Fibroblast of skin of abdomen (primary cell): Measurements from ENCODE around the gene ADCY3. TPM values are rescaled to one million over a fixed set of nuclear protein-coding genes. Genes with fewer than 3 reads are reported as not detected.
A peak's percentile ranks its signal among the peaks of the same experiment; 100 is the strongest.

Experiments
- DNase-seq: peaks from one replicate; pipeline ENCODE4 v3.0.0-alpha.2; 2013
- polyA plus RNA-seq, 2 experiments: library from polyadenylated mRNA; unstranded; fragments of 120-200 nt; gene quantifications; one replicate each; pipeline ENCODE4 v1.2.1, GENCODE V29; 2013; ENCODE audit not compliant: insufficient read length in 2 of 2

The ADCY3 gene
- 36.1 TPM for polyA plus RNA-seq (2013, experiment 1 of 2; ENCODE audit: insufficient read length)
- polyA plus RNA-seq (2013, experiment 2 of 2; ENCODE audit: insufficient read length) = 41.6 TPM

- DNase-seq = peak; percentile 57
Measured at GRCh38 chr2:24920098-24920808, at the start of gene ADCY3. Gene ADCY3 (minus strand): TSS chr2:24920237. CDS start chr2:24918987, 1,250 bp downstream.

GRCh38 chr2:24969784-24970183 is 49.7 kb upstream of the ADCY3 start:
- DNase-seq = no peak

- DNase-seq = no peak
Measured at GRCh38 chr2:24961903-24962302, 41.9 kb upstream of the ADCY3 start.

DNA sequence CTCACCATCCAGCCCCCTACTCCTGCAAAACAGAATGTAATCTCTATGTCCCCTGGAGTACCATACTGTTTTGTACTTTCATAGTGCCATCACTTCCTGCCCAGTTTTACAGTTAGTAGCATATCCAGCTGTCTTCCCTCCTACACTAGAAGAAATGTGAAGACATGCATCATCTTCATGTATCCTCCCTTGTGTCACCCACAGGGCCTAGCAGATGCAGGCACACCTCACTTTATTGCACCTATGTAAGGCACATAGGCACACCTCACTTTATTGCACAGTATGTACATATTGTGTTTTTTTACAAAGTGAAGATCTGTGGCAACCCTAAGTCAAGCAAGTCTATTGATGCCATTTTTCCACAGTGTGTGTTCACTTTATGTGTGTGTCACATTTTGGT is 39.7 kb upstream of the ADCY3 start:
- no peak for DNase-seq

DNA sequence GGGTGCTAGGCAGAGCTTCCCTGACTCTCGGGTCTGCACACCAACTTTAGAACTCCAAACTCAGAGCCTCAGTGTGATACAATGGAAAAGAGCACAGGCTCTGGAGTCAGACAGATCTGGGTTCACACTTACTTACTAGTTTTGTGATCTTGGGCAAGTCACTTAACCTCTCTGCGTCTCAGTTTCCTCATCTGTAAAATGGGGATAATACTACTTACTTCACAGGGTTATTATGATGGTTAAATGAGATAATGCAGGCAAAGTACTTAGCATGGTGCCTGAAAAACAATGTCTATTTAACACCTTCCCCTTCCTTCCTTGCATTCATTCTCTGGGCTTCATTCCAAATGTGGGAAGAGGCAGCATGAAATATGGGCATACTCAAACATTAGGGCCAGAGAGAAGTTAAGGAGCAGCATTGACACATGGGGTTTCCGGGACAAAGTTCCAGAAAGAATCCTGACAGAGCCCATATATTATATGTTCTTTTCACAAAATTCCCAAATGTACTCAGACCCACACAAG is 38.4 kb upstream of the ADCY3 start:
- DNase-seq = no peak

DNA sequence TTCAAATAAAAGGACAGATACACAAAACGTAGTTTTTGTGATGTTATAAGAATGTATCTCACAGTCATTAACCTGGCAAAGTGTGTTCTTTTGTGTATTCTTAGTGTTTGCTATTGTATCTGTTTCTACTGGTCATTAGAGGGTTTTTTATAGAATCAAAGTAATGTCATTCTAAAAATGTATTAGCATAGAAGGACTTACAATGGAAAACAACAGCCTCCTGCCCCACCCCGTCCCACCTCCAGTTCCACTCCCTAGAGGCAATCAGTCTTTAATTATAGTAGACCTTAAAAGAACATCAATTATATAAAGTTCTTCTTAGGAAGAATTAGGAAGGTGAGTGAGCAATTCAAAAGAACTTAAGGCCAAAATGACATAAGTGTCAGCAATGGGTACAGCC is 37.9 kb upstream of the ADCY3 start:
- DNase-seq = no peak

DNA sequence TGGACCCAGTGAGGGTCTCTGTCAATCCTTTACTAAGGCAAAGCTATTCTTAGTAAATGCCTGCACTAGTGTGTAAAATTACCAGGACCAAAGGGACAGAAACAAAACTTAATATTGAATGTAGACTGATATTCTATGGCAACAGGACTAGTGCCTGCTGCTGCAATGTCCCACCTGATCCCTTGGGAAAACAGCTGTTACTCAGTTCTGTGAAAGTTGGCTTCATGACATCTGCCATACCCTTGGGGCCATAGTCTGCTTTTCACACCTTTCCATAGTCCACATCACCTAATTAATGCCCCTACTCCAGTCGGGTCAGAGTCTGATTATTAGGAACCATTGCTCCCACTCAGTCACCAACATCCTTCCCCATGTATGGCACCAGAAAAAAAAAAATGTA is 37.2 kb upstream of the ADCY3 start:
- no peak for DNase-seq

DNA sequence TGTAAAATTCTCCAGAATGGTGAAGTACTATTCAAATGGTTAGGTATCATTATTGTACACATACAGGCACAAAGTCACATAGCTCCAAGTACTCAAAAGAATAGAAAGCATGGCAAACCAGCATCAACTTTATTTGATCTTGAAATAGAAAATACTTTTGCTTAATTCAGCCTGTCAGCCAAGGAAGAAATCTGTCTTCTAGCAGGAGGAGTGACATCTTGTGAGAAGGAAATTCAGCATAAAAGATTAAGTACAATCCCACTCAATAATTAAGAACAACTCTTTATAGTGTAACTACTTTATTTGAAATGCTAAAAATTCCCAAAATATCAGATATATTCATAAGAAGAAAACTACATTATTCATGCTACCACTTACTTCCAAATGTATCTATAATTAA is 35.9 kb upstream of the ADCY3 start:
- no peak for DNase-seq

- DNase-seq = no peak
Measured at GRCh38 chr2:24955232-24955631, 35.2 kb upstream of the ADCY3 start.

- DNase-seq = no peak
Measured at GRCh38 chr2:24950102-24950501, 30.1 kb upstream of the ADCY3 start.

GRCh38 chr2:24948506-24948905 is 28.5 kb upstream of the ADCY3 start:
- DNase-seq = no peak

GRCh38 chr2:24947561-24948157 is 27.6 kb upstream of the ADCY3 start:
- DNase-seq = no peak

GRCh38 chr2:24945907-24946306 is 25.9 kb upstream of the ADCY3 start:
- peak; percentile 51 for DNase-seq

DNA sequence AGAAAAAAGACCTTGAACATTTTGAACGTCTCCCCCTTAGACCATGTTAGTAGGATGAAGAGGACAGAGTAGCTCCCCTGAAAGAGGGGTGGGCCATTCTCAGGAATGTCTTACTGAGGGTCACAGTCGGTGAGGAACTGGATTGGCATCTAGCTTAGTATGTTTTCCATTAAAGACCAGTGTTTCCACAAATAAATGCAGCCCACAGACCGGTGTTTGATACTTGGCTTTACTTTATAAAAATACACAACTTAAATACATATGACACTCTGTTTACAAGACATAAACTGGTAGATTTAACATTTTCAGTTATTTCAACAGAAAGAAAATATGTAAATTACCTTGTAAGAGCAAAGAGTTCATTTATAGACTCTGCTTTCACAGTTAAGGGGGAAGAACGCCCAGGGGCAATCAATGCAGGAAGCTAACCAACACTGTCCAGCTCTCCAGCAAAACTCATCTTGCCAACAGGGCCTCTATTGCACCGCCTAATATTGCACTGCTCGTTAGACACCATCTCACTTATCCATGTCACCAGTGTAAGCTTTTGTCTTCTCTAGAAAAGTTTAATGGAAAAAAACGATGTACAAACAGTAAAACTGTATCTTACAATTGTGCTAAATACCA is 23.5 kb upstream of the ADCY3 start:
- DNase-seq = no peak

DNA sequence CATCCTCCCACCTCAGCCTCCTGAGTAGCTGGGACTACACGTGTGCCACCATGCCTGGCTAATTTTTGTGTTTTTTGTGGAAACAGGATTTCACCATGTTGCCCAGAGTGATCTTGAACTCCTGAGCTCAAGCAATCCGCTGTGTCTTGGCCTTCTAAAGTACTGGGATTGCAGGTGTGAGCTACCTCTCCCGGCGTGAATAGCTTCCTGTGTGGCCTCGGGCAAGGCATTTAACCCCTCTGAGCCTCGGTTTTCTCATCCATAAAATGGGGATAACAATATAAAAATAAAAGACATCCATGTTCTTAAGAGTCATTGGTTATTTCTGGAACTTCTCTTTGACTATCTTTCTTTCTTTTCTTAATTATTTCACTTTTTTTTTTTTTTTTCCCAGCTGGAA is 19.3 kb upstream of the ADCY3 start:
- DNase-seq = no peak

GRCh38 chr2:24937236-24937635 is 17.2 kb upstream of the ADCY3 start:
- no peak for DNase-seq

GRCh38 chr2:24935145-24935544 is 15.1 kb upstream of the ADCY3 start:
- DNase-seq = no peak

DNA sequence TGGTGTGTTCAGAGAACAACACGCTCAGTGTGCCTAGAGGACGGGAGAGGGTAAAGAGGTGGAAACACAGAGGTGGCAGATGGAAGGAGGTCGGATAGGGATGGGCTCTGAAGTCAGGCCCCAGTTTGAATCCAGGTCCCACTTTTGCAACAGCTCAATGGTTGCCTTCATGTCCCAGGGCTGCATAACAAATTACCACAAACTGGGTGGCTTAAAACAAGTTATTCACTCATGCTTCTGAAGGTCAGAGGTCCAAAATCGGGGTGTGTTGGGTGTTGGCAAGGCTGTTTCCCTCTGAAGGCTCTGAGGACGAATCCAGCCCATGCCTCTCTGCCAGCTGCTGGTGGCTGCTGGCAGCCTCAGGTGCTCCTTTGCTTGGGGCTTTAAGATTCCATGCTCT is 12.7 kb upstream of the ADCY3 start:
- DNase-seq = no peak

DNA sequence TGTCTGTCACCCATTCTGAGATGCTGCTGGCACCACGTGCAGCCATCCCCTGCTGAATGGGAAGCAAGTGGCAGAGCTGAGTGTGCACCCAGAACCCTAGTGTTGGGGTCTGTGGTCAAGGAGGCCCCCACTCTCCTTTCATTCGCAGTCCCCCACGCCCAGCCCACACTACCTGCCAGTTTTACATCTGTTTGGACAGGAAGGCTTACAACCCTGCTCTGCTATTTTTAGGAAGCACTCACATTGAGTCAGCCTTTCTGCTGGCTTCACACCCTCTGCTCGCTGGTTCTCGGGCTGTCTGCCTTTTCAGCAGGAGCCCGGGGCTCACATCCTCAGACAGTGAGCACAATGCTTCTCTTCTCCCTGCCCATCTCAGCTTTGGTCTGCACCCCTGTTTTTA is 10.7 kb upstream of the ADCY3 start:
- DNase-seq = no peak

DNA sequence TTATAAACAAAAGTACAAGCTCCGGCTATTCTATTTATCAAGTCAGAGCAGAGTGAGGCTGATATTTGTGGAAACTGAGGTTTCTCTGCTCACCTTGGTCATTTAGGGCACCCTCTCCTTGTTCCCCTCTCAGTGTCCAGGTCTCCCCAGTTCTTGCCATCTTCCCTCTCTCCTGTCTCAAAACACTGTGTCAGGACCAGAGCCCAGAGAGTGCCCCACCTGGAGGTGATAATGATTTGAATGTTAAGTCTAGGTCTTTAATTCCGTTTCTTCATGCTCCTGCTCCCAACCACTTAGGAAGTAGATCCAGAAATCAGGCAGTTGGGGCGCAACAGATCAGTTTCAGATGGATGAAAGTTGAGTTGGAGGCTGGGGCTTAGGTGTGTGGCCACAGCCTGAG is 9.2 kb upstream of the ADCY3 start:
- DNase-seq = no peak

- DNase-seq = no peak
Measured at GRCh38 chr2:24928036-24928435, 8.0 kb upstream of the ADCY3 start.

DNA sequence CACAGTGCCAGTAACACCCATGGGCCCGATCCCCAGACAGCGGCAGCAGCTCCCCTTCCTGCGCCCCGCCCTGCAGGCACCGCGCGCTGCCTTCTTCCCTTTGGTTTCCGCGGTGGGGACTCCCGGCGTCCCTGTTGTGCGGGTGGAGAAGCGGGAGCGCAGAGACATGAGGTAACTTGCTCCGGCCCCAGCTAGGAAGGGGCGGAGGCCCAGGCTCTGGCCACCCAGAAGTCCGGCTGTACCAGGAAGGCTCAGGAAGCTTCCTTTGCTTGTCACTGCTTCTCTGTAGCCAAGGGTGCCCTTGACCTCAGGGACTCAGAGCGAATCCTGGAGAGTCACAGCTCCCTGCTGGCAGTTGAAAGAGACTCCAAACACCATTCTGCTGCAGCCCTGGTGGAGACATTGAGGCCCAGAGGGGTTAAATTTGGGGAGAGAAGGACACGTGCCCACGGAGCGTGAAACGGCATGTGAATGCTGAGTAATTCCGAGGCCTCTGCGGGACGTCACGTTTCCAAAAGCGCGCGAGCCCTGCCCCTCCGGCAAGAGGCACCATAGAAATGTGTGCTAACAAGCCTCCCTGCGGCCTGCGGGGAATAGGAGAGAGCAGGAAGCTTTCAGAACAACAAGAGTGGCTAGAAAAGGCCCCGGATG is 6.7 kb upstream of the ADCY3 start:
- peak; percentile 35 for DNase-seq

DNA sequence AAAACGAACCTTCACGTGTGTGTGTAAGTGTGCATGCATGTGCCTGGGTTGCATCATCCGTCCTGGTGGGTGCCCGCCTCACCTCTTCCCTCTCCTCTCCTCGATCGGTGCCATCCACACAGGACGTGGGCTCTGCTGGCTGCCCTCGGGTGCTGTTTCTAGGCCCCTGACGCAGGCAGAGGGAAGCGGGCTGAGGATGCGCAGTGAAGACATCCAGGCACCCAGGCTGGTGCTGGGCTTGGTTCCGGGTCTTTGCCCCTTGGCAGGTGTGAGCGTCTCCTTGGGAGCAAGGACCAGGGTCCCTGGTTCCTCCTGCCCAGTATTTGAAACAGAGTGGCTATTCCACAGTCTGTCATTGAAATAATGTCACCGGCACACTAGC is 6.2 kb upstream of the ADCY3 start:
- DNase-seq = no peak
